IMR-90 (cell line): ENCODE data around the gene ARID4B. TPM values are rescaled to one million over a fixed set of nuclear protein-coding genes. Genes with fewer than 3 reads are reported as not detected.

Experiments
- ATAC-seq: fragments of 200-7000 bp; cut with Tn5 transposase; 2 replicates; pipeline ENCODE4 v1.9.1; 2020; ENCODE audit warnings: low read depth, mild to moderate bottlenecking, moderate library complexity
- BruUV-seq: library from RNA; stranded (reverse); fragments of 400-500 nt; replicated peaks from 2 replicates; lab custom pipeline; 2021; lab: Mats Ljungman, UMichigan
- CTCF ChIA-PET: fragments of 300-600 bp; formaldehyde crosslinking; extraction: SDS; loops from one replicate; lab custom pipeline; 2021; ENCODE audit warnings: antibody characterized with exemption; lab: Yijun Ruan, JAX
- POLR2A ChIA-PET: fragments of 300-600 bp; sonication (Branson Sonifier 250); formaldehyde crosslinking; loops from one replicate; lab custom pipeline; 2022; ENCODE audit warnings: antibody characterized with exemption; ENCODE audit not compliant: unreplicated experiment; lab: Charles Lee
- DNase-seq: peaks from one replicate; pipeline ENCODE4 v3.0.0; 2013
- H2AFZ ChIP-seq: replicated peaks from 2 replicates; pipeline ENCODE3; 2013; ENCODE audit warnings: low read length, mild to moderate bottlenecking; ENCODE audit not compliant: poor library complexity
- H2AK5ac ChIP-seq: 2 replicates; pipeline ENCODE4 v1.6.1; 2013; ENCODE audit warnings: low read depth, low read length, inconsistent platforms
- H2AK9ac ChIP-seq: replicated peaks from 2 replicates; pipeline ENCODE3; 2013; ENCODE audit warnings: mild to moderate bottlenecking, low read depth, low read length, moderate library complexity; ENCODE audit not compliant: poor library complexity
- H2BK120ac ChIP-seq: 2 replicates; pipeline ENCODE4 v1.6.1; 2013; ENCODE audit warnings: low read depth, low read length, inconsistent platforms
- H2BK15ac ChIP-seq: 3 replicates; pipeline ENCODE4 v1.6.1; 2013; ENCODE audit warnings: low read depth, low read length, inconsistent platforms
- H2BK20ac ChIP-seq: 2 replicates; pipeline ENCODE4 v1.6.1; 2013; ENCODE audit warnings: low read depth, mild to moderate bottlenecking, inconsistent platforms, low read length, moderate library complexity
- H2BK5ac ChIP-seq: 2 replicates; pipeline ENCODE4 v1.6.1; 2013; ENCODE audit warnings: mild to moderate bottlenecking, low read depth, low read length, inconsistent platforms; ENCODE audit not compliant: poor library complexity, severe bottlenecking
- H3K14ac ChIP-seq: replicated peaks from 2 replicates; pipeline ENCODE4 v1.6.1; 2013; ENCODE audit warnings: low read depth, low read length, inconsistent platforms
- H3K18ac ChIP-seq: 2 replicates; pipeline ENCODE4 v1.6.1; 2013; ENCODE audit warnings: low read depth, low read length, control low read depth
- H3K23ac ChIP-seq: 2 replicates; pipeline ENCODE4 v1.6.1; 2013; ENCODE audit warnings: low read depth, low read length, inconsistent platforms
- H3K27ac ChIP-seq: 2 replicates; pipeline ENCODE4 v1.5.1; 2013; ENCODE audit warnings: mild to moderate bottlenecking, control low read depth, low read length; ENCODE audit not compliant: insufficient read depth
- H3K27me3 ChIP-seq: 2 replicates; pipeline ENCODE4 v1.6.1; 2013; ENCODE audit warnings: low read length; ENCODE audit not compliant: control insufficient read depth, insufficient read depth
- H3K36me3 ChIP-seq: 2 replicates; pipeline ENCODE4 v1.6.1; 2013; ENCODE audit warnings: low read length, mixed read lengths; ENCODE audit not compliant: control insufficient read depth, insufficient read depth
- H3K4ac ChIP-seq: 2 replicates; pipeline ENCODE4 v1.6.1; 2013; ENCODE audit warnings: low read depth, low read length, inconsistent platforms
- H3K4me1 ChIP-seq: 2 replicates; pipeline ENCODE4 v1.6.1; 2013; ENCODE audit warnings: low read length, mixed read lengths; ENCODE audit not compliant: control insufficient read depth, insufficient read depth
- H3K4me2 ChIP-seq: 2 replicates; pipeline ENCODE4 v1.6.1; 2013; ENCODE audit warnings: low read depth, mild to moderate bottlenecking, control low read depth, low read length, moderate library complexity
- H3K4me3 ChIP-seq: 2 replicates; pipeline ENCODE4 v1.5.1; 2013; ENCODE audit warnings: low read depth, mild to moderate bottlenecking, control low read depth, low read length, moderate library complexity; ENCODE audit not compliant: insufficient read depth
- H3K56ac ChIP-seq: 2 replicates; pipeline ENCODE4 v1.6.1; 2013; ENCODE audit warnings: low read length, inconsistent platforms; ENCODE audit not compliant: insufficient read depth; ENCODE audit errors: extremely low read depth
- H3K79me1 ChIP-seq, 2 experiments: 2 replicates each; pipeline ENCODE4 v1.6.1; 2013; ENCODE audit warnings: low read length in 2 of 2, inconsistent platforms in 1 of 2, low read depth in 1 of 2
- H3K9ac ChIP-seq: 2 replicates; pipeline ENCODE4 v1.6.1; 2013; ENCODE audit warnings: low read depth, low read length, control low read depth
- H3K9me1 ChIP-seq: 2 replicates; pipeline ENCODE4 v1.6.1; 2013; ENCODE audit warnings: low read length, inconsistent platforms; ENCODE audit not compliant: insufficient read depth
- H3K9me3 ChIP-seq: 2 replicates; pipeline ENCODE4 v1.6.1; 2013; ENCODE audit warnings: low read length; ENCODE audit not compliant: control insufficient read depth, insufficient read depth
- H4K20me1 ChIP-seq: 2 replicates; pipeline ENCODE4 v1.6.1; 2013; ENCODE audit warnings: low read length, inconsistent platforms; ENCODE audit not compliant: insufficient read depth
- H4K5ac ChIP-seq: 2 replicates; pipeline ENCODE4 v1.6.1; 2013; ENCODE audit warnings: mild to moderate bottlenecking, low read depth, low read length, control low read depth
- H4K8ac ChIP-seq, 2 experiments: 2 replicates each; pipeline ENCODE4 v1.6.1; 2013; ENCODE audit warnings: low read depth in 2 of 2, low read length in 2 of 2, control low read depth in 1 of 2, inconsistent platforms in 1 of 2
- H4K91ac ChIP-seq: 2 replicates; pipeline ENCODE4 v1.6.1; 2013; ENCODE audit warnings: low read depth, low read length, inconsistent platforms; ENCODE audit not compliant: insufficient read depth
- BHLHE40 ChIP-seq: fragments of 150-350 bp; IDR thresholded peaks from 2 replicates; pipeline ENCODE4 v1.6.1; 2016; ENCODE audit warnings: mild to moderate bottlenecking, low read depth, low read length
- CEBPB ChIP-seq: IDR thresholded peaks from 2 replicates; pipeline ENCODE4 v1.6.1; 2012; ENCODE audit warnings: low read depth, low read length, improper control_type of control experiment
- CHD1 ChIP-seq: IDR thresholded peaks from 2 replicates; pipeline ENCODE4 v1.6.1; 2012; ENCODE audit warnings: low read depth, low read length, improper control_type of control experiment
- CTCF ChIP-seq: conservative IDR thresholded peaks from 2 replicates; pipeline ENCODE4 v1.5.1; 2012; ENCODE audit warnings: mild to moderate bottlenecking, low read depth, low read length, improper control_type of control experiment
- ELK1 ChIP-seq: fragments of 150-350 bp; IDR thresholded peaks from 2 replicates; pipeline ENCODE4 v1.6.1; 2016; ENCODE audit warnings: low read depth, mild to moderate bottlenecking, low read length, moderate library complexity, borderline replicate concordance
- FOS ChIP-seq: fragments of 150-350 bp; IDR thresholded peaks from 2 replicates; pipeline ENCODE4 v1.6.1; 2016; ENCODE audit warnings: low read depth, low read length
- MAFK ChIP-seq: IDR thresholded peaks from 2 replicates; pipeline ENCODE4 v1.6.1; 2012; ENCODE audit warnings: low read depth, low read length, improper control_type of control experiment
- MAZ ChIP-seq: IDR thresholded peaks from 2 replicates; pipeline ENCODE4 v1.6.1; 2012; ENCODE audit warnings: low read depth, mild to moderate bottlenecking, low read length, improper control_type of control experiment, moderate library complexity, borderline replicate concordance
- MXI1 ChIP-seq: IDR thresholded peaks from 2 replicates; pipeline ENCODE4 v1.6.1; 2012; ENCODE audit warnings: low read depth, mild to moderate bottlenecking, low read length, moderate library complexity, borderline replicate concordance
- NFE2L2 ChIP-seq: fragments of 150-350 bp; IDR thresholded peaks from 2 replicates; pipeline ENCODE4 v1.6.1; 2016; ENCODE audit warnings: low read depth, mild to moderate bottlenecking, low read length
- POLR2A ChIP-seq: IDR thresholded peaks from 2 replicates; pipeline ENCODE4 v1.6.1; 2012; ENCODE audit warnings: mild to moderate bottlenecking, low read depth, low read length
- RAD21 ChIP-seq: IDR thresholded peaks from 2 replicates; pipeline ENCODE4 v1.6.1; 2012; ENCODE audit warnings: low read length, improper control_type of control experiment
- RCOR1 ChIP-seq: IDR thresholded peaks from 2 replicates; pipeline ENCODE4 v1.6.1; 2012; ENCODE audit warnings: mild to moderate bottlenecking, low read length, improper control_type of control experiment; ENCODE audit not compliant: insufficient replicate concordance
- RFX5 ChIP-seq: IDR thresholded peaks from 2 replicates; pipeline ENCODE4 v1.8.0; 2012; ENCODE audit warnings: low read depth, mild to moderate bottlenecking, low read length, moderate library complexity
- SMC3 ChIP-seq: fragments of 150-350 bp; IDR thresholded peaks from 2 replicates; pipeline ENCODE4 v1.6.1; 2016; ENCODE audit warnings: low read depth, mild to moderate bottlenecking, antibody characterized with exemption, low read length, moderate library complexity
- USF2 ChIP-seq: fragments of 150-350 bp; IDR thresholded peaks from 2 replicates; pipeline ENCODE4 v1.6.1; 2017; ENCODE audit warnings: mild to moderate bottlenecking, antibody characterized with exemption, low read length, low read depth
- WGBS, 2 experiments: methylation state at CpG; one replicate each; pipeline versions ENCODE4 v1.1.5 to v1.1.7; 2013; ENCODE audit warnings: missing lambda C conversion rate in 2 of 2; ENCODE audit not compliant: insufficient read length in 1 of 2; ENCODE audit errors: extremely low coverage in 2 of 2; 5-methylcytosine and 5-hydroxymethylcytosine counted together
- dilution Hi-C: fragments of 300-500 bp; cut with HindIII; formaldehyde crosslinking; loops from one replicate; pipeline ENCODE4 v1.14.3; 2018; ENCODE audit warnings: low sequenced_read_pairs; ENCODE audit not compliant: unreplicated experiment
- in situ Hi-C: fragments of 300-500 bp; cut with MboI; formaldehyde crosslinking; loops from 3 replicates; pipeline ENCODE4 v1.14.3; 2019; ENCODE audit warnings: low sequenced_read_pairs, inconsistent platforms, mixed read lengths
- intact Hi-C: fragments of 100-400 bp; cut with micrococcal nuclease; formaldehyde crosslinking; loops from 2 replicates; pipeline ENCODE4 v1.10.0; 2022
- polyA plus RNA-seq, 3 experiments: library from polyadenylated mRNA; depleted of rRNA; stranded (reverse); fragments of >200 nt; gene quantifications; 2 replicates each; pipeline ENCODE4 v1.2.3, GENCODE V29; 2012; ENCODE audit warnings: low replicate concordance in 1 of 3
- total RNA-seq: library from RNA; depleted of rRNA; stranded (reverse); fragments of >200 nt; gene quantifications from 2 replicates; pipeline ENCODE4 v1.2.3, GENCODE V29; 2012

Gene ARID4B
- total and polyA plus RNA-seq, 2 of the 4 experiments (the other 2 are of a cell fraction), result 8.5 to 16.0 TPM

DNA sequence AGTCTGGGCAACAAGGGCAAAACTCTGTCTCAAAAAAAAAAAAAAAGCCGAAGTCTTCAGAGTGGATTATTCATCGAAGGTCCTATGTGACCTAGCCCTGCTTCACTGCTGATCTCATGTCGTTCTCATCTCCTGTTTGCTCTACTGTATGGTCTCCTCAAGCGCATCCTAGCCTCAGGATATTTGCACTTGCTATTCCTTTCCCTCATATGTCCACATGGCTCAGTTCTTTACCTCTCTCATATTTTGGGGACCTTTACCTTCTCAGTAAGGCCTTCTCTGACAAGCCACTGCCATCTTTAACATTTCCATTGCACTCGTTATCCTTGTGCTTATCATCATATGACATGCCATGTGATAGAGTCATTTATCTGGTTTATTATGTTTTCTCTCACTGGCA lies 41.8 kb upstream of the ARID4B start:
- Histone ChIP-seq H3K4me2 (no peak overlapping the region), H4K5ac (no peak overlapping the region), H3K9me1 (0 out of 2 replicates have a peak, but pooled peaks cover 3% of the 10 kb centered on the region), H3K23ac (no peak overlapping the region), H4K20me1 (no peaks in the 10 kb centered on the region), H2AK9ac (no peak overlapping the region), H3K18ac (no peak overlapping the region), H3K4me1 (0 out of 2 replicates have a peak, but pooled peaks cover 2% of the 10 kb centered on the region), H3K27ac (no peak overlapping the region), H2BK15ac (no peak overlapping the region), H2AK5ac (no peak overlapping the region), H2BK120ac (no peak overlapping the region), H3K4me3 (no peak overlapping the region), H2BK5ac (no peak overlapping the region), H2AFZ (no peak overlapping the region), H3K9me3 (no peaks in the 10 kb centered on the region), H4K91ac (no peak overlapping the region), H3K27me3 (no peaks in the 10 kb centered on the region), H2BK20ac (no peak overlapping the region), H3K14ac (no peak overlapping the region), H3K36me3 (peaks cover 1% of the 10 kb centered on the region; the same call in 1 of the 2 replicates), H4K8ac (no peak overlapping the region), H3K56ac (no peak overlapping the region), H3K79me1 (peaks cover 24 to 37% of the 10 kb centered on the region in 2 experiments), H3K9ac (no peak overlapping the region), H3K4ac (no peak overlapping the region)
- DNase-seq, result no peak
- ChIA-PET CTCF (no interaction called here), POLR2A (no interaction called here)
- dilution Hi-C loops, result no loop called here
- TF ChIP-seq ELK1, result no peak
- no peak for TF ChIP-seq FOS
- TF ChIP-seq NFE2L2, result no peak
- TF ChIP-seq RAD21, result no peak
- TF ChIP-seq MXI1, result no peak
- TF ChIP-seq CTCF, result no peak
- no peak for TF ChIP-seq RFX5
- no peak for TF ChIP-seq CHD1
- no peak for TF ChIP-seq USF2
- TF ChIP-seq MAZ, result no peak
- no peak for TF ChIP-seq BHLHE40
- TF ChIP-seq CEBPB, result no peak
- no peak for TF ChIP-seq RCOR1
- no peak for TF ChIP-seq SMC3
- no peak for TF ChIP-seq MAFK
- TF ChIP-seq POLR2A, result no peak
- WGBS, 2 experiments, result 100% methylated on average over 2 of the region's 5 CpGs; no CpG with 5 or more reads in 1 of the 2 experiments
- ATAC-seq, result no peak
- intact Hi-C loops, result no loop called here
- in situ Hi-C loops, result no loop called here
- BruUV-seq, result no TSS peak
